G401.6 (cell line): Measurements from ENCODE around the gene SYNGR1.
"Not testable (repeated sequence)": the region's sequence is repeated elsewhere in the genome, so short reads cannot be mapped to it uniquely, and the experiment has no call there.

Source experiments
- FAIRE-seq: peaks from 2 replicates; lab custom pipeline; 2012; peaks lifted over from hg19 to GRCh38; lab: Jason Lieb, UNC

The SYNGR1 gene

DNA sequence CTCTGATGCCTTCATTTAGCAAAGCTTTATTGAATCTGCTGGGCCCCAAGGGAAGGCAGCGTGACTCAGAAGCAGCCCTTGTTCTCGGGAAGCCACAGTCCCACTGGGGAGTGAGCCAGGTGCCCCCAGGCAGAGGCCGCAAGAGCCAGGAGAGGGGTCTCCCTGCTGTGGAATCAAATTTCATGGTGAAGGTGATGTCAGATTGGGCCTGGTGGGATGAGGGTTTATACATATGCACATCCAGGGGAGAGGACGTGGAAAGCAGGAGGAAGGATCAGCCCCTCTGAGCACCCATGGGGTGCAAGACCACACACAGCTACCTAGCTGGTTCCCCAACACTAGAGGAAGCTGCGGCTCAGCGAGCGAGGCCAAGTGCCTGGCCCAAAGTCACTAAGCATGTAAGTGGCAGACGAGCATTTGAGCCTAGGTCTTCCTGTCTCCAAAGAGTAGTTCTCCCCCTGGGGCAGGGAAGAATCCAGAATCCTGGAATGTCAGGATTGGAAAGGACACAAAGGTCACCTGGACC, 2.0 kb downstream of the SYNGR1 start:
- FAIRE-seq = no peak

DNA sequence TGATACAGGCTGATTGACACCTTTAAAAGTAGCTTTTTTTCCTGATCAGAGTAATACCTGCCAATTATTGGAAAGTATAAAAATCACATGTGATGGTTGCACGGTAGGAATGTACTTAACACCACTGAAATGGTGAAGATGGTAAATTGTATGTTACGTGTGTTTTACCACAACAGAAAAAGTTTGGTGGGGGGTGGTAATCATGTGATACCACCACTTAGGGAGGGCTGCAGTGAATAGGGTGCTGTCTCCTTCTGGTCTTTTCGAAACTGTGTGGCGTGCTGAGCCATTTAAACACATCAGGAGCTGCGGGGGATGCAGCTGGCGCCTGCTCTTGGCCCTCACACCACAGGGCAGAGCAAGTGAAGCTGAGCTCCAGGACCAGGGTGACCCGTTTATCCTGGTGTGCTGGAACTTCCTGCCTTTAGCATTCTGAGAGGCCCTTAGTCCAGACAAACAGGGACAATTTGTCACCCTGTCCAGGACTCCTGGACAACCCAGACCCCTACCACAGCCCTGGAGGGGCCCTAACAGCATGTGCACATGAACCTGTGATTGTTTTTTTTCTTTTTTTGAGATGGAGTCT, 2.6 kb downstream of the SYNGR1 start:
- FAIRE-seq = no peak

DNA sequence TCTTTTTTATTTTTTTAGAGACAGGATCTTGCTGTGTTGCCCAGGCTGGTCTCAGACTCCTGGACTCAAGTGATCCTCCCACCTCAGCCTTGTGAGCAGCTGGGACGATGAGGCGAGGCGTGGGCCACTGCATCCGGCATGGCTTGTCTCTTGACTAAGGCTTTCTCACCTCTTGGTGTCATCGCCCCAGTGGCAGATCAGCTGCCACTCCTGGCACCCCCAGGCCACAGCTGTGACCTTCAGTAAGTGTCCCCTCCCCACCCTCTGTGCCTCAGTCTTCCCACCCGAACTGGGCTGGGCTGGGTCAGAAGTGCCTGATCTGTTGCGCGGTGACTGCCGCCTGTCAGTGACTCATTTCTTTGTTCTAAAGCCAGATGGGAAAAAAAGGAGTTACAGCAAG, 3.6 kb downstream of the SYNGR1 start:
- no peak for FAIRE-seq

DNA sequence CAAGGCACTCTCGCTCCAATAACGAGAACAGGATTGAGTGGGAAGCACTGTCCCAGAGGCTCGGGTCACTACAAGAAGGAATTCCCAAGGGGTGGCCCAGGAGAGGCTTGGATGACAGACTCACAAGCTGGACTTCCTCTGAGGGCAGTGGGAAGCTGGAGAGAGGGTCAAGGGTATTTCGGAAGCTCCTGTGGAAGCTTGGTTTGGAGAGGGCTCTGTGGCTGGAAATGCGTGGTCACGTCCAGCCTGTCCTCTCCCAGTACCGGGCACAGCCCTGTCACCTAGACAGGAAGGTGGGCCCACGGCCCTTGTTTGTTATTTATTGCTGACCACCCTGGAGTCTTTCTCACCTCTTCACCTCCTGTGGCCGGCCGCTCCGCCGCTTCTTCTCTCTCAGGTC, 5.3 kb downstream of the SYNGR1 start:
- FAIRE-seq = no peak

DNA sequence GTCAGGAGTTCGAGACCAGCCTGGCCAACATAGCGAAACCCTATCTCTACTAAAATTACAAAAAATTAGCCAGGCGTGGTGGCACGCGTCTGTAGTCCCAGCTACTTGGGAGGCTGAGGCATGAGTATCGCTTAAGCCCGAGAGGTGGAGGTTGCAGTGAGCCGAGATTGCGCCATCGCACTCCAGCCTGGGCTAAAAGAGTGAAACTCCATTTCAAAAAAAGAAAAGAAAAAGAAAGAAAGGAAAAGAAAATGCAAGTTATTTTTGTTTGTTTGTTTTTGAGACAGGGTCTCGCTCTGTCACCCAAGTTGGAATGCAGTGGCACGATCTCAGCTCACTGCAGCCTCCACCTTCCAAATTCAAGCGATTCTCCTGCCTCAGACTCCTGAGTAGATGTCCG, 6.0 kb downstream of the SYNGR1 start:
- not testable (repeated sequence) for FAIRE-seq

DNA sequence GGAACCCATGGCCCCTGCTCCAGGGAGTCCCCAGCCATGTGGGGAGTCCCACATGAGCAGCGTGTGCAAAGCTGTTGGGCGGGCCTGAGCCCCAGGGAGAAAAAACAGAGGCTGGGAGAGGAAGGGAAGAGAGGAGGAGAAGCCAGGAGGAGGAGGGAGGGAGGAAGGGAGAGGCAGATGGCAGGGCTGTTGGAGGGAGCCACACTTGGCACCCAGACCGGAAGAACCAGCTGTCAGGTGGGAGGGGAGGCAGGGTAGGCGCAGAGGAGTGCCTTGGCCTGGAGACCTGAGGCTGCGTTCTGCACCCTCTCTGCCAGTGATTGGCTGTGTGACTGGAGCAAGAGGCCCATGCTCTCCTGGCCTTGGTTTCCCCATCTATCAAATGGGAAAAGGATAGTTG, 6.7 kb downstream of the SYNGR1 start:
- no peak for FAIRE-seq

DNA sequence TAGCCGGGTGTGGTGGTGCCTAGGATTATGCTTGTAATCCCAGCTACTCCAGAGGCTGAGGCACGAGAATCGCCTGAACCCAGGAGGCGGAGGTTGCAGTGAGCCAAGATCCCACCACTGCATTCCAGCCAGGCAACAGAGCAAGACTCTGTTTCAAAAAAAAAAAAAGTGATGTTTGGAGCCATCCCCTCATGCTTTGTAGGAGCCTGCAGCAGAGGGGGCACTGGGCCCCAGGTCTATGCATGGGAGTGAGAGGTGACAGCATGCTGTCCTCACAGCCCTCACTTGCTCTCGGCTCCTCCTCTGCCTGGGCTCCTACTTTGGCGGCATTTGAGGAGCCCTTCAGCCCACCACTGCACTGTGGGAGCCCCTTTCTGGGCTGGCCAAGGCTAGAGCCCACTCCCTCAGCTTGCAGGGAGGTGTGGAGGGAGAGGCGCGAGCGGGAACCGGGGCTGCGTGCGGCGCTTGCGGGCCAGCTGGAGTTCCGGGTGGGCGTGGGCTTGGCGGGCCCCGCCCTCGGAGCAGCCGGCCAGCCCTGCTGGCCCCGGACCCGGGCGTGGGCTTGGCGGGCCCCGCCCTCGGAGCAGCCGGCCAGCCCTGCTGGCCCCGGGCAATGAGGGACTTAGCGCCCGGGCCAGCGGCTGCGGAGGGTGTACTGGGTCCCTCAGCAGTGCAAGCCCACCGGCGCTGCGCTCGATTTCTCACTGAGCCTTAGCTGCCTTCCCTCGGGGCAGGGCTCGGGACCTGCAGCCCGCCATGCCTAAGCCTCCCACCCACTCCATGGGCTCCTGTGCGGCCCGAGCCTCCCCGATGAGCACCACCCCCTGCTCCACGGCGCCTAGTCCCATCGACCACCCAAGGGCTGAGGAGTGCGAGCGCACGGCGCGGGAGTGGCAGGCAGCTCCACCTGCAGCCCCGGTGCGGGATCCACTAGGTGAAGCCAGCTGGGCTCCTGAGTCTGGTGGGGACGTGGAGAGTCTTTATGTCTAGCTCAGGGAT, 7.6 kb downstream of the SYNGR1 start:
- FAIRE-seq = not testable (repeated sequence)

DNA sequence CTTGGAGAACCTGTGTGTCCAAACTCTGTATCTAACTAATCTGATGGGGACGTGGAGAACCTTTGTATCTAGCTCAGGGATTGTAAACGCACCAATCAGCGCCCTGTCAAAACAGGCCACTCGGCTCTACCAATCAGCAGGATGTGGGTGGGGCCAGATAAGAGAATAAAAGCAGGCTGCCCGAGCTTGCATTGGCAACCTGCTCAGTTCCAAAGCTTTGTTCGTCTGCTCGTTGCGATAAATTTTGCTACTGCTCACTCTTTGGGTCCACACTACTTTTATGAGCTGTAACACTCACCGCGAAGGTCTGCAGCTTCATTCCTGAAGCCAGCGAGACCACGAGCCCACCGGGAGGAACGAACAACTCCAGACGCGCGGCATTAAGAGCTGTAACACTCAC, 8.4 kb downstream of the SYNGR1 start:
- not testable (repeated sequence) for FAIRE-seq

DNA sequence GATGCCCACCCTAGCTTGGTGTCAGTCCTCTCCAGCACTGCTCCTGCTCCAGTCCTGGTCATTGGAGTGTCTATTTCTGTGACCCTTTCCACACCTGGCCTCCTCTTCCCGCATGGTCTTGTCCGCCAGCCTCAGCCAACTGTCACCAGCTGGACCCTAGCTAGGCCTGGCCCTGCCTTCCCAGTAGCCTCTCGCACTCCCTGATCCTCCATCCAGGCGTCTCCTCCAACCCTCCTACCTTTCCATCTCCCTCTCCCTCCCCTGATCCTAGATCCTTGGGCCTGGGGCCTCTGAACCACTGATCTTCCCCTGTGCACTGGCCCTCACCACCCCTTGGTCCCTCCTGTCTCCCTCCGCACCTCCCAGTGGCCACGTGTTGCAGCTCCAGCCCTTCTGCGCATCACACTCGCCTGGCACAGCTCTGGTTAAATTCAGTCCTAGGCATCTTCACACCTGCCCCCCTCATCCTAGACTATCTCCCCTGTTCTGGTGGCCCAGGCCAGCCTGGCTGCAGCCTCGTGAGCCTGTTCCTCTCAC, 9.9 kb downstream of the SYNGR1 start:
- FAIRE-seq = no peak

DNA sequence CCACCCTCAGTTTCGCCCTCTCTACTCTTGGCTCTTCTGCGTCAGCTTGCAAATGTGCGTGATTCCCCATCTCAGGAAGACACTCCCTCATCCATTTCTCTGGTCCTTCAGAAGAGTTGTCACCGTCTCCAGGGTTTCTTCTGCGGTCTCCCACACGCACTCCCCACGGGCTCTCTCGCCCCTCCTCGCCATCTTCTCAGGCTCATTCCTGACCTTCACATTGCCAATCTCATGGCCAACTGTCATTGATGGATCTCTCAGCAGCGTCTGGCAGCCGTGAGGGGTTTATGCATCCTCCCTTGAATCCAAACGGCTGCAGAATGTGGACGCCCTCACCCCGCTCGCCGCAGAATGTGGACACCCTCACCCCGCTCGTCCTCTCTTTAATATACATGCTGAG, 10.5 kb downstream of the SYNGR1 start:
- no peak for FAIRE-seq

DNA sequence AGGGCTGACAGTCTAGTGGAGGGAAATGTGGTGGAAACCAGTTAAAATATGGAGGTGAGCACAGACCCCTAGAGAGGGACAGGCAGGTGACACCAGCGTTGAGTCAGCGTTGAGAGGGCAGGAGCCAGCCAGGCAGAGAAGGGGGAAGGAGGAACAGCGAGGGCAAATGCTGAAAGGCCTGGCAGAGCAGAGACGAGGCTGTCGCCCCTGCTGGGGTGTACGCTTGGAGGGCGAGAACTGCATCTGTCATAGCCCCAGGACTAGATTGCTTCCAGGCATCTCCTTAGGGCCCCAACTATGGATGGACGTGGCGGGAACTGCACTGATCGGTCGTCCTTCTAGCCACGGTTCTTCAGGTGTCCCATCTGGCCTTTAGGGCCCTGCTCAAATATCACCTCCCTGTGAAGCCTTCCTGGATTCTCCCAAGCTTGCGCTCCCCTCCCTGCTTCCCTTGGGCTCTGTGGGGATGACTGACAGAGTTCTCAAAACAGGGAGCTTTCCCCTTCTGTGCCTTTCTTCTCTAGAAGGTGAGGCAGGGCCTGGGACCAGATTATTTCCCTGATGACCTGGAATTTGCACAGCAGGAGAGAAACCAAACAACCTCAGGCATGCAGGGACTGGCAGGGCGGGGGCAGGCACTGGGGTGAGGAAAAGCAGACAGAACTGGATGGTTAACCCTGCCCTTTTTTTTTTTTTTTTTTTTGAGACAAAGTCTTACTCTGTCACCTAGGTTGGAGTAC, 11.1 kb downstream of the SYNGR1 start:
- FAIRE-seq = no peak

DNA sequence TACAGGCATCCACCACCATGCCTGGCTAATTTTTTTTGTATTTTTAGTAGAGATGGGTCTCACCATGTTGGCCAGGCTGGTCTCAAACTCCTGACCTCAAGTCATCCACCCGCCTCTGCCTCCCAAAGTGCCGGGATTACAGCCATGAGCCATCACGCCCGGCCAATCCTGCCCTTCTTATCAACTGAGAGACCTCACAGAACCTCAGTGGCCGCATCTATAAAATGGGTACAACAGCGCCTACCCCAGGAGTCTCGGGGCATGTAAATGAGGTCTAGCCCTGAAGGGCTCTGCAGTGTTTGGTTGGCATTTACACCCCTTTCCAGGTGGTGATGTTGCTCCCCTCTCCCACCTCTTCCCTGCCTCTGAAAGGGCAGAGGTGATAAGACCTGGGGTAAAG, 11.7 kb downstream of the SYNGR1 start:
- FAIRE-seq = no peak

DNA sequence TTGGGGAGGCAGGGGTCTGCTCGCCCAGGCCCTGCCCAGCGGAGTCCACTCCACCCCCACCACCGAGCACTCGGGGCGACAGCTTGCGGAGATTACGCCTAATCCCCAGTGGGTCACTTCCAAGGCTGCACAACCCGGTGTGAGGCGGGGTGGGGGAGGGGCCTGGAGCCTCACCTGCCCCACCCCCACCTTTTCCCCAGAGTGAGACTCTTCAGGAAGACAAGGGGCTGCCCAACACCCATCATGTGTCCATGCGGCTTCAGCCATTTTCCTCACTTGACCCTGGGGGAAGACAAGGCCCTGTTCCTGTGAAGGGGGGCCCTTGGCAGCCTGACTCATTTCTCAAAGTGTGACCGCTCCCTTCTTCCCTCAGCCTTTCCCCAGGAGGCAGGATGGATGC, 12.5 kb downstream of the SYNGR1 start:
- FAIRE-seq = no peak

DNA sequence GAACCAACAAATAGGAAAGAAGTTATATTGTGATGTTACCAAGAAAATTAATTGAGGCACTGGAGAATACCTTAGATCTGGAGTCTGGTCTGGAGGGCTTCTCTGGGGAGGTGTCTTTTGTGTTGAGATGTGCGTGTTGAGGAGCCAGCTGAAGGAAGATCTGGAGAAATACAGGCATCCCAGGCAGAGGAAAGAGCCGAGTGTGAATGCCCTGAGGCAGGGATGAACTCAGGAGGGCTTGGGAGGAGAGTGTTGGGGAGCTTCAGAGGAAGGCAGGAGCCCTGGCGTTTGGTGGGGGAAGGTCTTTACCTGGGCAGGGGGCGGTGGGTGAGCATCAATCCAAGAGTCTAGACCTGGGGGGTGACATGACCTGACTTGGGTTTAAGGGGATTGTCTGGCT, 13.1 kb downstream of the SYNGR1 start:
- FAIRE-seq = no peak

DNA sequence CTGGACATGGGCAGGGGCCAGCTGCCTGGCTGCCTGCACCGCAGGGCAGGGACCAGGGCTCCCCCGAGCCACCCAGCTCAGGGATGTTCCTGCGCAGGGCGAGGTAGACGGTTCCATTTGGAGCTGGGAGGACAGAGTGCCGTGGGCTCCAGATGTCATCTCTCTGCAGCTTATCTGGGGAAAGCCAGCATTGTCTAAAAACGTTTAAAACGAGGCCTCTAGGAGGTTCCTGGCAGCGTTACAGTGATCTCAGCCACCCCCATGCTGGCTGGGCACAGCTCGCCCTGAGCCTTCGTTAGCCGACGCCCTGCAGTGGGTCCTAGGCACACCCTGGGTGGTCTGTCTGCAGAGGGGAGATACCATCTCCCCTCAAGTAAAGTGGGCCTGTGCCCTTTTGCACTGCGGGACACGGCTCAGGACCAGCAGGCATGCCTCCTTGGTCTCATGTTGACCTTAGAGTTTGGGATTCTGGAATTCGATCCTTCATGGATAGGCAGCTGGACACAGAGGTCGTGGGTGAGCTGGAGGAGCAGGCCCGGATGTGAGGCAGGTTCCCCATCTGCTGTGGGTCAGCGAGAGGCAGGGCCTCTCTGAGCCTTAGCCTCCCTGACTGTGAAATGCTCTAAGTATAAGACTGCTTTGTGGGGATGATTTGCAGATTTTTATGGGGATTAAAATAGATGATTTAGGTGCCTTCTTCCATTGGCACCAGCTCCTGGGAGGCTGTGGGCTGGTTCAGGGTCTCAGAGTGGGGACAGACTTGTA, 14.1 kb downstream of the SYNGR1 start:
- no peak for FAIRE-seq

DNA sequence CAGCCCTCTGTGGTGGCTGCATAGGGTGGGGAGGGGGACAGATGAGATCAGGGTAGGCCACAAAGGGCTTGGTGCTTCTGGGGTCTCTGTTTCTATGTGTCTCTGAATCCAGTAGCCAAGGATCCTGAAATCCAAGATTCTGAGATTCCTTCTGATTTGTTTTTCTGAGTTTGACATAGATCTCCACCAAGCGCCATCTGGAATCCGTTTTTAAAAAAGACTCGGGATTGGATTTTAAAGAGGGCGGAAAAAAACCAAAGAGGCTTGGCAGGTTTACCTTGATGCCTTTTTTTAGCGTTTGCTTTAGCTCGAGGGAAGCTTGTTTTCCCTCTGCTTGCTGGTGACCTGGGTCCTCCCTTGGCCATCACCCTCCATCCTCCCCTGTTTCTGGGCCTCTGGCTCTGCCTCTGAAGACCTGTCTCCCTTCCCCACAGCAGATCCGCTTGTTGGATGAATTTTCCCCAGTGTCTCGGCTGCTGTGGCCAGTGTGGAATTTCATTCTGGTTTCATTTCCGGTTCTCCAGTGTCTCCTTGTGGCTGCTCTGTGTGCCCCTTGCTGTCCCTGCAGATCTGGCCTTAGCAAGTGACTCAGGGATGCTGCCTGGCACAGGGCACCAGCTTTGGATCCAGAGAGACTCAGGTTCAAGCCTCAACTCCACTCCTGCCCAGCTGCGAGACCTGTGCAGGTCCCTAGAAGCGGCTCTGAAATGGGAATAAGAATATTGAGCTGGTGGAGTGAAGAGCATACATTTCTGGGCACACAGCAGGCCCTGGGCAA, 15.1 kb downstream of the SYNGR1 start:
- FAIRE-seq = peak; percentile 46

DNA sequence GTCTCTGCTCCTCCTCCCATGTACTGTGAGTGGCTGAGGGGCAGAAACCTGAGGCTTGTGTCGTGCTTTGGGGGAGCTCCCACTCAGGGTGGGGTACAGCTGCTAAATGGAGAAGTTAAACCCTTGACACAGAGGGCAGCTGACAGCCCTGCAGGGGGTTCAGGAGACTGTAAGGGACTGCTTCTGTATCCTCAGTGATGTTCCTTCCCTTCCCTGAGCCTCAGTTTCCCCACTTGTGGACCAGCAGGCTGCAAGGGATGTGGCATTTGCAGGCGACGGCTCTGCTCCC, 15.6 kb downstream of the SYNGR1 start:
- FAIRE-seq = no peak

DNA sequence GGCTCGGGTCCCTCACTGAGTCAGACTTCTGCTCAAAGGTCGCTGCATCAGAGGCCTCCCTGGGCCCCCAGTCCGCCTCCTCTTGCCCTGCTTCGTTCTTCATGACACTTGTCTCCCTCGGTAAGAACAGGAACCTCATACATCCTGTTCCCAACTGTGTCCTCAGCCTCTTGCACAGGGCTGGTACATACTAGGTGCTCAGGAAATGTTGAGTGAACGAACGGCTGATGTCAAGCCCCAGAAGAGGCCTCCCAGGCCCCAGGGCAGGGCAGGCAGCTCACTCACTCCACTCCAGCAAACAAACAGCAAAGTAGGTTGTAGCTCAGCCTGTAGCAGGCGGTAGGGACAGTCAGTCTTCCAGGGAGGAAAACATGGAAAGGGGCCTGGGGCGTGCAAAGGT, 17.2 kb downstream of the SYNGR1 start:
- FAIRE-seq = no peak

DNA sequence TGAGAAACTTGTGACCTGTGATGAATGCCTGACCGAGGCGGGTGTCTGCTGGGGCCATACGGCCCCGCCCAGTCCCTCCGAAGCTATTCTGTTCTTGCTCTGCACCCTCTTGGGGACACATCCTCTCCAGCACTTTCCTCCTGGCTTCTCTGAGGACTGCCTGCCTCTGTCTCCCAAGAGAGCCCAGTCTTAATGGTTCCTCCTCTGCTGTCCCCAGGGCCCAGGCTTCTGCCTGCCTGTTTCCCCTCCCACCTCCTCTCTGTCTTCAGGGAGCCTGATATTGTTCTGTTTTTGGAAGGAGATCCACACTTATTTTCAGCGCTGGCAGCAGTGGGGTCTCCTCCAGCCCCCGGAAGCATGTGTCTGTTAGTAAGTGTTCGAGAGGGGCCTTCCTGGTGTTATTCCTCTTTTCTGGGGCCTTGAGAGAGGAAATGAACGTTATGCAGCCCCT, 18.7 kb downstream of the SYNGR1 start:
- no peak for FAIRE-seq

DNA sequence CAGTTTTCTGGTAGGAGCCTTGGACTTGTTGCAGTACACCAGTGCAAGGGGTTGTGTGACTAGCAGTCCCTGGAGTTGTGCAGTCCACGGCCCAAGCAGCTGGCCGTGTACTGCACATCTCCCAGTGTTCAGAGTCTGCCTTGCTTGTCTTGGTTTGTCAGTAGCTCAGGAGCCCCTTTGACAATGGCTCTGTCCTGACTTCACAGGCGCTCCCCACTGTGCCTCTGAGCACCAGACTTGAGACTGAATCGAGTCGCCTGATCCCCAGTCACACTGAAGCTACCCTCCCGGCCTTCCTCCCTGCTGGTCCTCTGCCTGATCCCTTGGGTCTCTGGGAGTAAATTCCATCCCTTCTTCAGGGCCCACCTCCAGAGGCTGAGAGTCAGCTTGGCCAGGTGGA, 19.4 kb downstream of the SYNGR1 start:
- no peak for FAIRE-seq

DNA sequence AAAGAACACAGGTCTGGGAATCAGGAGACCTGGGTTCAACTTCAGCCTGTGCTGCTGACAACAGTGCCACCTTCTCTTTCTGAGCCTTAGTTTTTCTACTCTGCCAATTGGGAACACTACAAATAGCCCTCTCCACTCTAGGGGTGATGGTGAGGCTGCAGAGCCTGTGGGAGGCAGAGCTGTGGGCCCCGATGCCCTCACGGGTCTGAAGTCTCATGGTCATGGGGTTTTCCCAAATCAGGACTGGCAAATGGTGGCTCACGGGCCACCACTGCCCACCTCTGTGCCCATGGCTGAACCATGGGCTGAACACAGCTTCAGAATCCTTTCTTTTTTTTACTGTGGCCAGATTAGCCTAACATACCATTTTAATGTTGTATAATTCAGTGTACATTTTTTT, 19.8 kb downstream of the SYNGR1 start:
- FAIRE-seq = no peak
